GM23338 (cell line): ENCODE results near the gene CH25H. TPM values are rescaled to one million over a fixed set of nuclear protein-coding genes. Genes with fewer than 3 reads are reported as not detected.

ENCODE experiments used
- ATAC-seq: fragments of 200-7000 bp; cut with Tn5 transposase; 3 replicates; pipeline ENCODE4 v1.9.1; 2020
- DNase-seq: peaks from one replicate; pipeline ENCODE4 v3.0.0-alpha.2; 2015; ENCODE audit warnings: low spot score
- H2AFZ ChIP-seq: fragments of 200-600 bp; sonication (generic); 2 replicates; pipeline ENCODE4 v1.8.0; 2016; ENCODE audit warnings: antibody characterized with exemption, mild to moderate bottlenecking, moderate library complexity
- H3F3A ChIP-seq: fragments of 200-600 bp; sonication (generic); replicated peaks from 2 replicates; pipeline ENCODE4 v1.8.0; 2017; ENCODE audit warnings: antibody characterized with exemption, mixed run types, low read depth
- H3K27ac ChIP-seq: fragments of 200-600 bp; sonication (generic); 2 replicates; pipeline ENCODE4 v1.6.1; 2016; ENCODE audit warnings: low read depth
- H3K27me3 ChIP-seq: fragments of 200-600 bp; sonication (generic); 2 replicates; pipeline ENCODE4 v1.8.0; 2016; ENCODE audit warnings: mild to moderate bottlenecking, mixed run types, moderate library complexity; ENCODE audit not compliant: insufficient read depth
- H3K36me3 ChIP-seq: fragments of 200-600 bp; sonication (generic); 2 replicates; pipeline ENCODE4 v1.8.0; 2016; ENCODE audit warnings: mild to moderate bottlenecking; ENCODE audit not compliant: insufficient read depth
- H3K4me1 ChIP-seq: fragments of 200-600 bp; sonication (generic); 2 replicates; pipeline ENCODE4 v1.8.0; 2016; ENCODE audit warnings: mild to moderate bottlenecking, moderate library complexity; ENCODE audit not compliant: insufficient read depth
- H3K4me2 ChIP-seq: fragments of 200-600 bp; sonication (generic); 2 replicates; pipeline ENCODE4 v1.7.1; 2017; ENCODE audit warnings: mixed run types
- H3K4me3 ChIP-seq: fragments of 200-600 bp; sonication (generic); 2 replicates; pipeline ENCODE4 v1.6.1; 2016; ENCODE audit warnings: mixed run types
- H3K79me2 ChIP-seq: fragments of 200-600 bp; sonication (generic); replicated peaks from 2 replicates; pipeline ENCODE4 v1.8.0; 2017; ENCODE audit warnings: mild to moderate bottlenecking; ENCODE audit not compliant: insufficient read depth
- H3K9me2 ChIP-seq: fragments of 200-600 bp; sonication (generic); 2 replicates; pipeline ENCODE4 v1.8.0; 2017; ENCODE audit not compliant: insufficient read depth
- H4K20me1 ChIP-seq: fragments of 200-600 bp; sonication (generic); replicated peaks from 2 replicates; pipeline ENCODE4 v1.8.0; 2017; ENCODE audit warnings: mild to moderate bottlenecking; ENCODE audit not compliant: insufficient read depth
- H3K27ac Mint-ChIP-seq: 2 replicates; pipeline ENCODE4 v1.8.0; 2020; ENCODE audit warnings: inconsistent platforms, mild to moderate bottlenecking, moderate library complexity, mixed read lengths
- H3K27me3 Mint-ChIP-seq: 3 replicates; pipeline ENCODE4 v1.8.0; 2022; ENCODE audit warnings: low read depth, mild to moderate bottlenecking, moderate library complexity, mixed read lengths, inconsistent platforms; ENCODE audit not compliant: insufficient read depth, poor library complexity
- H3K36me3 Mint-ChIP-seq: 3 replicates; pipeline ENCODE4 v1.8.0; 2021; ENCODE audit warnings: low read depth, mild to moderate bottlenecking, inconsistent platforms, moderate library complexity, mixed read lengths
- H3K4me1 Mint-ChIP-seq: 3 replicates; pipeline ENCODE4 v1.8.0; 2020; ENCODE audit warnings: mild to moderate bottlenecking, inconsistent platforms, mixed read lengths
- H3K4me3 Mint-ChIP-seq: 3 replicates; pipeline ENCODE4 v1.8.0; 2021; ENCODE audit warnings: moderate library complexity, mild to moderate bottlenecking, inconsistent platforms, mixed read lengths
- H3K9me3 Mint-ChIP-seq: 3 replicates; pipeline ENCODE4 v1.8.0; 2020; ENCODE audit warnings: moderate library complexity, mild to moderate bottlenecking, inconsistent platforms, mixed read lengths
- CREB1 ChIP-seq: fragments of 250-450 bp; sonication (Bioruptor Pico); IDR thresholded peaks from 2 replicates; pipeline ENCODE4 v1.5.0; 2020; ENCODE audit warnings: low read depth, mild to moderate bottlenecking, moderate library complexity
- CTCF ChIP-seq, 2 experiments: fragments of 200-600 bp in 1 of 2; sonication (generic) in 1 of 2; conservative IDR thresholded peaks; 2 replicates each; pipeline versions ENCODE4 v1.5.1 to v1.6.1; 2016 to 2017; ENCODE audit warnings: antibody characterized with exemption in 2 of 2, low read depth in 2 of 2, mild to moderate bottlenecking in 2 of 2, moderate library complexity in 1 of 2
- EZH2 ChIP-seq: fragments of 200-600 bp; sonication (generic); IDR thresholded peaks from one replicate; pipeline ENCODE4 v1.8.0; 2017; ENCODE audit warnings: antibody characterized with exemption, mild to moderate bottlenecking, low read depth; ENCODE audit not compliant: unreplicated experiment
- EZH2phosphoT487 ChIP-seq: fragments of 200-600 bp; sonication (generic); IDR thresholded peaks from one replicate; pipeline ENCODE4 v1.8.1; 2018; ENCODE audit warnings: antibody characterized with exemption; ENCODE audit not compliant: unreplicated experiment
- JUNB ChIP-seq: IDR thresholded peaks from one replicate; pipeline ENCODE4 v1.6.1; 2016; ENCODE audit warnings: antibody characterized with exemption; ENCODE audit not compliant: unreplicated experiment
- NANOG ChIP-seq: IDR thresholded peaks from 2 replicates; pipeline ENCODE4 v1.6.1; 2016; ENCODE audit warnings: antibody characterized with exemption, borderline replicate concordance
- POLR2AphosphoS5 ChIP-seq: IDR thresholded peaks from 2 replicates; pipeline ENCODE4 v1.6.1; 2016; ENCODE audit warnings: antibody characterized with exemption, low read depth
- REST ChIP-seq: IDR thresholded peaks from one replicate; pipeline ENCODE4 v1.6.1; 2018; ENCODE audit warnings: antibody characterized with exemption; ENCODE audit not compliant: unreplicated experiment
- STAT1 ChIP-seq: IDR thresholded peaks from one replicate; pipeline ENCODE4 v1.6.1; 2016; ENCODE audit warnings: antibody characterized with exemption; ENCODE audit not compliant: unreplicated experiment
- ZNF114 ChIP-seq: fragments of 250-450 bp; sonication (Bioruptor Pico); IDR thresholded peaks from 2 replicates; pipeline ENCODE4 v1.5.0; 2020; ENCODE audit warnings: mild to moderate bottlenecking, moderate library complexity
- ZNF331 ChIP-seq: fragments of 250-450 bp; sonication (Bioruptor Pico); IDR thresholded peaks from 2 replicates; pipeline ENCODE4 v1.5.0; 2020; ENCODE audit warnings: low read depth, mild to moderate bottlenecking, moderate library complexity
- ZNF462 ChIP-seq: fragments of 250-450 bp; sonication (Bioruptor Pico); IDR thresholded peaks from 2 replicates; pipeline ENCODE4 v1.5.0; 2020; ENCODE audit warnings: mild to moderate bottlenecking, moderate library complexity
- polyA plus RNA-seq: library from polyadenylated mRNA; unstranded; fragments of >200 nt; fragmentation: Nextera tagmentation; extraction: Ambion mirVana; gene quantifications from 2 replicates; pipeline ENCODE4 v1.2.1, GENCODE V29; 2016
- total RNA-seq: library from RNA; depleted of rRNA; stranded (reverse); fragments of >200 nt; shearing (Covaris generic); gene quantifications from 2 replicates; pipeline ENCODE4 v1.2.3, GENCODE V29; 2014
- TF ChIP-seq, protein P1 (sequence below): IDR thresholded peaks from 2 replicates; pipeline ENCODE4 v1.6.1; 2016; ENCODE audit warnings: antibody characterized with exemption

Gene CH25H
- total and polyA plus RNA-seq, 2 experiments from 2014 or later = 1.3 to 1.7 TPM

- Histone ChIP-seq H3F3A (no peaks in the 10 kb centered on the region), H2AFZ (no peak overlapping the region), H3K79me2 (peaks cover 5% of the 10 kb centered on the region), H3K27me3 (no peaks in the 10 kb centered on the region), H3K36me3 (peaks cover 7% of the 10 kb centered on the region; the same call in 1 of the 2 replicates), H4K20me1 (0 out of 2 replicates have a peak, but pooled peaks cover 5% of the 10 kb centered on the region), H3K4me3 (no peak overlapping the region), H3K27ac (no peak overlapping the region), H3K9me2 (no peaks in the 10 kb centered on the region; the same call in 1 of the 2 replicates), H3K4me2 (no peak overlapping the region), H3K4me1 (peaks cover 4% of the 10 kb centered on the region)
- ATAC-seq (no peak), DNase-seq (no peak)
- H3K4me1 Mint-ChIP-seq = peaks cover 18% of the 10 kb centered on the region
- peaks cover 8% of the 10 kb centered on the region; the same call in 2 of the 3 replicates for H3K36me3 Mint-ChIP-seq
- H3K9me3 Mint-ChIP-seq = no peaks in the 10 kb centered on the region
- peaks cover 2% of the 10 kb centered on the region for H3K27me3 Mint-ChIP-seq
- no peak overlapping the region for H3K4me3 Mint-ChIP-seq
- TF ChIP-seq REST (no peak), EZH2phosphoT487 (no peak), JUNB (no peak), EZH2 (no peak), POLR2AphosphoS5 (no peak), ZNF462 (CRISPR knock-in tag) (no peak), STAT1 (no peak), CTCF (conservative IDR thresholded peaks at IDR 0.05; ENCODE audit: low read depth in 2 of 2) (no peak), CREB1 (CRISPR knock-in tag) (no peak), ZNF114 (CRISPR knock-in tag) (no peak), ZNF331 (CRISPR knock-in tag) (no peak), NANOG (no peak)
- TF ChIP-seq, protein P1, sequence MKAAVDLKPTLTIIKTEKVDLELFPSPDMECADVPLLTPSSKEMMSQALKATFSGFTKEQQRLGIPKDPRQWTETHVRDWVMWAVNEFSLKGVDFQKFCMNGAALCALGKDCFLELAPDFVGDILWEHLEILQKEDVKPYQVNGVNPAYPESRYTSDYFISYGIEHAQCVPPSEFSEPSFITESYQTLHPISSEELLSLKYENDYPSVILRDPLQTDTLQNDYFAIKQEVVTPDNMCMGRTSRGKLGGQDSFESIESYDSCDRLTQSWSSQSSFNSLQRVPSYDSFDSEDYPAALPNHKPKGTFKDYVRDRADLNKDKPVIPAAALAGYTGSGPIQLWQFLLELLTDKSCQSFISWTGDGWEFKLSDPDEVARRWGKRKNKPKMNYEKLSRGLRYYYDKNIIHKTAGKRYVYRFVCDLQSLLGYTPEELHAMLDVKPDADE = no peak
- no peak overlapping the region for H3K27ac Mint-ChIP-seq
Observed at GRCh38 chr10:89236226-89236797, 29.2 kb upstream of the CH25H start.
